ENCODE results near the gene PRODH2. TPM values are rescaled to one million over a fixed set of nuclear protein-coding genes. Genes with fewer than 3 reads are reported as not detected.
A peak's percentile ranks its signal among the peaks of the same experiment; 100 is the strongest.
"Not testable (repeated sequence)": the region's sequence is repeated elsewhere in the genome, so short reads cannot be mapped to it uniquely, and the experiment has no call there.

The PRODH2 gene
- total RNA-seq, 1 donor from 2014 or later, result not detected

- DNase-seq (ENCODE audit: low spot score in 2 of 2), result no peak
- FAIRE-seq, result no peak
Observed at GRCh38 chr19:35805526-35806102, 7.0 kb downstream of the PRODH2 start.

GRCh38 chr19:35801828-35802227 lies 10.8 kb downstream of the PRODH2 start:
- FAIRE-seq, result no peak
- no peak for DNase-seq (ENCODE audit: low spot score in 2 of 2)

- peak in 1 of 2 donors; percentile 70 for DNase-seq (ENCODE audit: low spot score in 2 of 2)
- no peak for FAIRE-seq
Observed at GRCh38 chr19:35797663-35798062, 15.0 kb downstream of the PRODH2 start.

GRCh38 chr19:35796645-35797542 lies 15.8 kb downstream of the PRODH2 start:
- FAIRE-seq, result no peak

GRCh38 chr19:35795564-35795963 lies 17.1 kb downstream of the PRODH2 start:
- FAIRE-seq, result not testable (repeated sequence)

More at GRCh38 chr19:35796645-35797542, 15.8 kb downstream of the PRODH2 start:
- no peak for DNase-seq (ENCODE audit: low spot score in 2 of 2)

GRCh38 chr19:35793381-35794165 lies 19.1 kb downstream of the PRODH2 start:
- FAIRE-seq (no peak), DNase-seq (ENCODE audit: low spot score in 2 of 2) (no peak)

More at GRCh38 chr19:35795564-35795963, 17.1 kb downstream of the PRODH2 start:
- DNase-seq (ENCODE audit: low spot score in 2 of 2), result not testable (repeated sequence)

- no peak for FAIRE-seq
- no peak for DNase-seq (ENCODE audit: low spot score in 2 of 2)
Observed at GRCh38 chr19:35792888-35793287, 19.8 kb downstream of the PRODH2 start.

- no peak for DNase-seq (ENCODE audit: low spot score in 2 of 2)
- no peak for FAIRE-seq
Observed at GRCh38 chr19:35792312-35792711, 20.3 kb downstream of the PRODH2 start.

- no peak for DNase-seq (ENCODE audit: low spot score in 2 of 2)
- FAIRE-seq, result no peak
Observed at GRCh38 chr19:35791814-35792279, 20.8 kb downstream of the PRODH2 start.

- DNase-seq (ENCODE audit: low spot score in 2 of 2), result no peak
Observed at GRCh38 chr19:35790981-35791813, 21.4 kb downstream of the PRODH2 start.

GRCh38 chr19:35789978-35790944 lies 22.4 kb downstream of the PRODH2 start:
- no peak for DNase-seq (ENCODE audit: low spot score in 2 of 2)
- FAIRE-seq, result no peak

More at GRCh38 chr19:35790981-35791813, 21.4 kb downstream of the PRODH2 start:
- FAIRE-seq, result no peak

- DNase-seq (ENCODE audit: low spot score in 2 of 2) (no peak), FAIRE-seq (no peak)
Observed at GRCh38 chr19:35789195-35789977, 23.3 kb downstream of the PRODH2 start.

GRCh38 chr19:35788205-35788960 lies 24.3 kb downstream of the PRODH2 start:
- DNase-seq (ENCODE audit: low spot score in 2 of 2) (no peak), FAIRE-seq (no peak)

- FAIRE-seq, result no peak
- no peak for DNase-seq (ENCODE audit: low spot score in 2 of 2)
Observed at GRCh38 chr19:35787227-35787799, 25.3 kb downstream of the PRODH2 start.

GRCh38 chr19:35786299-35787160 lies 26.1 kb downstream of the PRODH2 start:
- FAIRE-seq, result no peak
- DNase-seq (ENCODE audit: low spot score in 2 of 2), result no peak

GRCh38 chr19:35785339-35785627 lies 27.4 kb downstream of the PRODH2 start:
- FAIRE-seq (no peak), DNase-seq (ENCODE audit: low spot score in 2 of 2) (no peak)

Measured in frontal cortex (tissue), 4 donors.